Adrenal gland (tissue), 5 donors: Measurements from ENCODE around the gene MAST2.

ENCODE experiments used
- CTCF ChIP-seq, 6 experiments: fragments of 450-650 bp in 4 of 6; fragments of 200-600 bp in 2 of 6; sonication (generic) in 1 of 6; IDR thresholded peaks; 1 replicate in 5 of 6; 2 replicates in 1 of 6; pipeline versions ENCODE4 v1.5.1 to v1.8.0; 2016 to 2021; ENCODE audit warnings: antibody characterized with exemption in 6 of 6, mild to moderate bottlenecking in 2 of 6, moderate library complexity in 1 of 6
- POLR2A ChIP-seq, 2 donors: fragments of 450-650 bp; IDR thresholded peaks; one replicate each; pipeline ENCODE4 v1.6.1; 2017; ENCODE audit warnings: antibody characterized with exemption in 2 of 2, mild to moderate bottlenecking in 2 of 2, moderate library complexity in 1 of 2
- donor health status: DM: no; HTN: no; CAD: no.

- no peak for TF ChIP-seq CTCF (IDR thresholded peaks at IDR 0.05)
- TF ChIP-seq POLR2A (IDR thresholded peaks at IDR 0.05), result no peak
These were observed 27.6 kb upstream of the MAST2 start for GRCh38 chr1:45775794-45776193.
